SU-DHL-6 (cell line): ENCODE data around the gene RABGAP1.

Experiments used
- CTCF ChIP-seq: fragments of 200-600 bp; sonication (generic); IDR thresholded peaks from one replicate; pipeline ENCODE4 v1.5.1; 2017; ENCODE audit warnings: antibody characterized with exemption, mild to moderate bottlenecking, low read length, moderate library complexity; ENCODE audit not compliant: insufficient read depth, poor library complexity, severe bottlenecking
- EZH2phosphoT487 ChIP-seq: fragments of 200-600 bp; sonication (generic), shearing (Covaris generic); conservative IDR thresholded peaks from 2 replicates; pipeline ENCODE4 v1.6.1; 2018; ENCODE audit warnings: mild to moderate bottlenecking, antibody characterized with exemption, low read length, moderate library complexity, mixed read lengths

DNA sequence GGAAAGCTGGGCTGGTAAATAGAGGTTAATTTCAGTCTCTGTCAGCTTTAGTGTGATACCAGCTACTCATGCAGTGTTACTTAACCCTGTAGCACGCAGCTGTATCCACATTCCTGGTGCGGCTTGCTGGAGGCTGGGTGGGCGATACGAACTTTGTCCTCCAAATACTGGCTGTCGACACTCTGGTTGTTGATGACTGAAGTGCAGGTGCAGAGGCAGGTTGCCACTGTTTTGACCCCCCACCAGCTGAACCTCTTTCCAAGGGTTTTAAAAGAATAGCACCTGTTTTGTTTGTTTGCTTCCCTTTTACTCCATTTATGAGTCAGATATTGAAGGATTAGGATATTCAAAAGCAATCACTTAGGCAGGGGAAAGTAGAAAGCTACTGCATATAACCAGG, 4.4 kb upstream of the RABGAP1 start:
- TF ChIP-seq CTCF = no peak
- TF ChIP-seq EZH2phosphoT487 = no peak
